GM12892 (cell line): ENCODE data around the gene SMPD3.

Experiments used
- DNase-seq: peaks from one replicate; pipeline ENCODE4 v3.0.0; 2011; ENCODE audit not compliant: insufficient read length
- FAIRE-seq: peaks from 2 replicates; lab custom pipeline; 2011; peaks lifted over from hg19 to GRCh38; lab: Jason Lieb, UNC
- POLR2A ChIP-seq: IDR thresholded peaks from 2 replicates; pipeline ENCODE4 v1.6.1; 2011; ENCODE audit warnings: low read depth, low read length, control low read depth
- POLR2AphosphoS5 ChIP-seq: IDR thresholded peaks from 2 replicates; pipeline ENCODE4 v1.6.1; 2011; ENCODE audit warnings: low read depth, low read length, control low read depth
- TAF1 ChIP-seq: IDR thresholded peaks from 2 replicates; pipeline ENCODE4 v1.6.1; 2011; ENCODE audit warnings: low read depth, mild to moderate bottlenecking, control low read depth, low read length, borderline replicate concordance

Gene SMPD3

DNA sequence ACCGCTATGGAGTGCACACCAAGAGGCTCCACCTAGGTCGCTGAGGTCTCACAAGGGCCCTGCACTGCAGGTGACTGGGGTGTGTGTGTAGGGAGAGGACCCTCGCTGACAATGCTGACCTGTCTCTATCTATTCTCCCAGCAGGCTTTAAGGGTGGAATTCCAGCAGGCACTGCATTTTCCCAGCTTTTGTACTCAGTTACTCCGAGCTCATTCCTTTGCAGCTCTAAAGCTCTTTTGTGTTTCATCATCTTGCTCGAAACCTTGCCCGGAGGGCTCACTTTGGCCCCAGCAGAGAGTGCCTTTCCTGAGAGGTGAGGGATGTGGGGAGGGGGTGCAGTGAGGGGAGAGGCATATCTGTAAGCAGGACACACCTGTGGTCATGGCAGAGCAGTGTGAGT, 39.3 kb downstream of the SMPD3 start:
- TF ChIP-seq POLR2A (no peak), TAF1 (no peak)
- FAIRE-seq, result no peak
- DNase-seq, result no peak

- DNase-seq, result no peak
- FAIRE-seq, result no peak
- TF ChIP-seq POLR2AphosphoS5 (no peak), TAF1 (no peak), POLR2A (no peak)
Observed at GRCh38 chr16:68408428-68408827, 39.9 kb downstream of the SMPD3 start.

DNA sequence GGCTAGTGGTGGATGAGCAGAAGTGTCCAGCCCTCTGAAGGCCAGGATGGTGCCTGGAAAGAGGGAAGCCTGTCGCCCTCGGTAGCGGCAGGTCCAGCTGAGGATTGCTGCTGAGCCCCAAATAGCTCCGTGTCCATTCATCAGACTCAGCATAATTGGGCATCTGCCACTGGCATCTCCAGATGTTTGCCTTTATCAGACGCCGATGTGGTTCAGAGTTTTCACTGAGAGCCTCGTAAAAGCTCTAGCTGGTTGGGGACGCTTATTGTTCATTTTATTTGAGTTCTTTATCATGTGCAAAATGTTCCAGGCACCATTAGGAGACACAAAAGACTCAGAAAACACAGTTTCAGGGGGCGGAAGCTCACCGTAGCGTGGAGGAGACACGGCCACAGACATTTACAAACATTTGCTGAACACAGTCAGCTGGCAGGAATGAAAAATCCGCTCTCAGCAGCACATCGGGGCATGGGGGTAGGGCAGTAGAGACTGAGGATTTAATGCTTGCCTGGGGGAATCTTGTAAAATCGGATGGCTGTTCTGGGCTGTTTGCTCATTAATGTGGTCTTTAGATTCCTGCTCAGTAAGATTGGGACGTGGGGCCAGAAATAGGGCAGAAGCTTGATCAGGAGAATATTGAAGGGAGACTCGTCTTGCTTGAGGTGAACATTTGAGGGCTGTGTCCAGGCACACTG, 41.7 kb downstream of the SMPD3 start:
- DNase-seq (no peak), FAIRE-seq (no peak)
- TF ChIP-seq TAF1, result no peak
- TF ChIP-seq POLR2A, result no peak
- TF ChIP-seq POLR2AphosphoS5, result no peak

- no peak for FAIRE-seq
- no peak for DNase-seq
- TF ChIP-seq TAF1 (no peak), POLR2A (no peak), POLR2AphosphoS5 (no peak)
Observed at GRCh38 chr16:68404736-68405345, 43.5 kb downstream of the SMPD3 start.

GRCh38 chr16:68403704-68404103, 44.6 kb downstream of the SMPD3 start:
- FAIRE-seq, result no peak
- DNase-seq, result no peak
- TF ChIP-seq POLR2AphosphoS5 (no peak), POLR2A (no peak), TAF1 (no peak)

- DNase-seq (no peak), FAIRE-seq (no peak)
- TF ChIP-seq POLR2A (no peak), POLR2AphosphoS5 (no peak), TAF1 (no peak)
Observed at GRCh38 chr16:68403177-68403576, 45.1 kb downstream of the SMPD3 start.

DNA sequence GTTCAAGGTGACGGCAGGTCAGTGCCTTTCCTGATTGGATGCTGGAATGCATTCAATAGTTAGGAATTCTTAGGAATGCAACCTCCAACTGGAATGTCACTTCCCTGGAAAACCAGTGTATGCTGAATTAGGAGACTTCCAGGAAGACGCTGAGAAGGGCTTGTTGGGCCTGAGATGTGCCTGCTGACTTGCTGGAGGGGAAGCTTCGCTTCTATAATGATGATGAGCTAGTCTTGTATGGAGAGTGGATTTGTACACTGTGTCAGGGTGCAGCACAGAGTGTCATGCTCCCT, 45.6 kb downstream of the SMPD3 start:
- FAIRE-seq (no peak), DNase-seq (no peak)
- TF ChIP-seq POLR2A, result no peak
- no peak for TF ChIP-seq TAF1
- no peak for TF ChIP-seq POLR2AphosphoS5

DNA sequence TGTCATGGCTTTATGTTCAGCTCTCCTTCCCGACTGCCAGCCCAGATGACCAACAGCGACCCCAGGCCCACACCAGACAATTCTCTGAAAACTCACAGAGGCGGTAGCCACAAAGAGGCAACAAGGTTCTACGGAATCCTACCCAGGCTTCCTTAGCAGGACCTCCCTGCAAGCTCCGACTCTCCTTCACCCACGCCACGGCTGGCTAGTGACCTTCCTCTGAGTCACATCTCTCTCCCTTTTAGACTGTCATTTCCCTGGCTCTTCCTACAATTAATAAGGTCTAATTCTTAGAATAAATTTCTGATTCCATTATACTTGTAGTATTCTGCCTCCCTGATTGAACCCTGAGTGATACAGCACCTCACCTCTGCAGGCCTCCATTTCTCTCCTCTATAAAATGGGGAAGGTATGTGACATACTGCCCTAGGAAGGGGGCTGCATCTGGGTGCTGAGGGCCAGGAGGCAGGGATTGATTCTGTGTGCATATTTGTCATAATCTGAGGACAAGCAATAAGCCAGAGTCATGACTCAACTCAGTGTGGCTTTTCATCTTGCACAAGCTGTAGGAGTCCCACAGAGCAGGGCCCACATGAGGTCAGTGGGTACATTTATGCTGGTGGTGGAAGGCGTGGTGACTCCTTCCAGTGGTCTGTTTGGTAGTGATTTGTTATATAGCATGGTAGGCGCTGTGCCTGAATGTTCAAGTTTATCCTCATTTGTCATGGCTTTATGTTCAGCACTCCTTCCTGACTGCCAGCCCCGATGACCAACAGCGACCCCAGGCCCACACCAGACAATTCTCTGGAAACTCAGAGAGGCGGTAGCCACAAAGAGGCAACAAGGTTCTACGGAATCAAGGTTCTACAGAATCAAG, 46.2 kb downstream of the SMPD3 start:
- FAIRE-seq (no peak), DNase-seq (no peak)
- no peak for TF ChIP-seq POLR2AphosphoS5
- no peak for TF ChIP-seq POLR2A
- TF ChIP-seq TAF1, result no peak

GRCh38 chr16:68400924-68401460, 47.3 kb downstream of the SMPD3 start:
- TF ChIP-seq POLR2AphosphoS5 (no peak), POLR2A (no peak), TAF1 (no peak)
- FAIRE-seq, result no peak
- no peak for DNase-seq

DNA sequence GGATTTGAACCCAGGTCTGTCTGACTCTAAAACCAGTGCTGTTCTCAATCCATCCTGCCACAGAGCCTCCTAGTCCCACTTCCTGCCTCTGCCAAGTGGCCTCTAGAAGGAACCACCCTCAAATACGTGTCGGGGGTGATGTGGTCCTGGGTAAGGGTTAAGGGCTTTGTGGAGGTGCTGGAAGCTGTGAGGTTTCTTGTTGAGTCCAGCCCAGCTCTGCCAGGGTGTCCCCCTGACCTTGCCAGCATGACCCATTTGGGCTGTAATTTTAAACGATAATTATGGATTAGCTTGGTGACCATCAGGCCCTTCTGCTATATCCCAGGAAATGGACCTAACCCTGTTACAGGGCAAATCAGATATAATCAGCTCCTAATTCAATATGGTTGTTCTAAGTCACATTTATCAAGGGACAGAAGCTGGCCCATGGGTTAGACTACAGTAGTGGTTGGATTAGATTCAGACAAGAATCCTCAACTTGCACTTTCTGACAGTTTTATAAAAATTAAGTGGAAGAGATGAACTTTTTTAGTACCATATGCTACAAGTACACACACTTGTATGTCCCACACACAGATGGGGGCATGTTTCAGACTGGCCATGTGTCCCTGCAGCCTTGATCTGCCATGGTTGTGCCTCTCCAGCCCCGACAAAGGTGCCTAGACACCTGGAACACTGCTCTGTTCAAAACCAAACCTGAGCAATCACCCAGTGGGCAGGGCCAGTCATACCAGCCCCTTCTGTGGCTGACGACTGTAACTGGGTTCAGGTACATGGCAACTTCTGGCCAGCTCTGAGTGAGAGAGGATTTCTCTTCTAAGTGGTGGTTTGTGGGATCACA, 48.0 kb downstream of the SMPD3 start:
- FAIRE-seq, result no peak
- TF ChIP-seq TAF1 (no peak), POLR2A (no peak), POLR2AphosphoS5 (no peak)
- no peak for DNase-seq
